SK-N-SH treated with all-trans-retinoic acid at 6 μM for 48 hours (cell line): ENCODE data around the gene SEC14L2.

Experiments used
- ATAC-seq: fragments of 200-7000 bp; cut with Tn5 transposase; 3 replicates; pipeline ENCODE4 v1.9.1; 2020; ENCODE audit warnings: mild to moderate bottlenecking, moderate library complexity
- ARNTL ChIP-seq: fragments of 450-650 bp; formaldehyde crosslinking; IDR thresholded peaks from 2 replicates; pipeline ENCODE4 v1.5.0; 2020; ENCODE audit warnings: low read depth, mild to moderate bottlenecking, moderate library complexity, borderline replicate concordance
- BACH2 ChIP-seq: fragments of 250-450 bp; sonication (Bioruptor Pico); IDR thresholded peaks from 2 replicates; pipeline ENCODE4 v1.9.0; 2021; ENCODE audit warnings: mild to moderate bottlenecking, borderline replicate concordance
- GLIS3 ChIP-seq: fragments of 250-450 bp; sonication (Bioruptor Pico); IDR thresholded peaks from 2 replicates; pipeline ENCODE4 v1.5.0; 2020; ENCODE audit warnings: mild to moderate bottlenecking, moderate library complexity
- ISL1 ChIP-seq: fragments of 250-450 bp; sonication (Bioruptor Pico); IDR thresholded peaks from 2 replicates; pipeline ENCODE4 v2.1.2; 2022; ENCODE audit warnings: mild to moderate bottlenecking, moderate library complexity
- OSR1 ChIP-seq: fragments of 250-450 bp; sonication (Bioruptor Pico); IDR thresholded peaks from 2 replicates; pipeline ENCODE4 v1.8.0; 2022; ENCODE audit warnings: moderate library complexity, mild to moderate bottlenecking, inconsistent platforms
- PPARA ChIP-seq: fragments of 250-450 bp; sonication (Bioruptor Pico); IDR thresholded peaks from 2 replicates; pipeline ENCODE4 v1.5.0; 2020; ENCODE audit warnings: mild to moderate bottlenecking, borderline replicate concordance
- SNAI2 ChIP-seq: fragments of 250-450 bp; sonication (Bioruptor Pico); IDR thresholded peaks from 2 replicates; pipeline ENCODE4 v1.5.0; 2020; ENCODE audit warnings: mild to moderate bottlenecking, moderate library complexity
- TCF4 ChIP-seq: fragments of 250-450 bp; sonication (Bioruptor Pico); IDR thresholded peaks from 2 replicates; pipeline ENCODE4 v1.8.0; 2021; ENCODE audit warnings: mild to moderate bottlenecking, moderate library complexity, borderline replicate concordance
- TOX ChIP-seq: fragments of 250-450 bp; sonication (Bioruptor Pico); IDR thresholded peaks from 2 replicates; pipeline ENCODE4 v1.8.0; 2021; ENCODE audit warnings: mild to moderate bottlenecking, moderate library complexity, borderline replicate concordance
- ZC3H10 ChIP-seq: fragments of 250-450 bp; sonication (Bioruptor Pico); IDR thresholded peaks from 2 replicates; pipeline ENCODE4 v1.5.1; 2021; ENCODE audit warnings: mild to moderate bottlenecking, moderate library complexity
- ZFP3 ChIP-seq: fragments of 250-450 bp; sonication (Bioruptor Pico); IDR thresholded peaks from 2 replicates; pipeline ENCODE4 v1.5.0; 2020; ENCODE audit warnings: mild to moderate bottlenecking, moderate library complexity
- ZFP30 ChIP-seq: fragments of 450-650 bp; formaldehyde crosslinking; IDR thresholded peaks from 2 replicates; pipeline ENCODE4 v1.5.0; 2022; ENCODE audit warnings: mild to moderate bottlenecking, moderate library complexity
- ZNF565 ChIP-seq: fragments of 450-650 bp; formaldehyde crosslinking; conservative IDR thresholded peaks from 2 replicates; pipeline ENCODE4 v1.5.0; 2020; ENCODE audit warnings: low read depth, mild to moderate bottlenecking, moderate library complexity
- ZNF70 ChIP-seq: fragments of 450-650 bp; formaldehyde crosslinking; IDR thresholded peaks from 2 replicates; pipeline ENCODE4 v1.5.0; 2020; ENCODE audit warnings: mild to moderate bottlenecking, moderate library complexity
- ZNF8 ChIP-seq: fragments of 450-650 bp; formaldehyde crosslinking; IDR thresholded peaks from 2 replicates; pipeline ENCODE4 v1.5.0; 2020; ENCODE audit warnings: mild to moderate bottlenecking, moderate library complexity
- TF ChIP-seq, protein P1 (sequence below): fragments of 250-450 bp; sonication (Bioruptor Pico); IDR thresholded peaks from 2 replicates; pipeline ENCODE4 v1.5.0; 2020; ENCODE audit warnings: mild to moderate bottlenecking, moderate library complexity
- TF ChIP-seq, protein P2 (sequence below): fragments of 250-450 bp; sonication (Bioruptor Pico); IDR thresholded peaks from 2 replicates; pipeline ENCODE4 v1.8.0; 2021; ENCODE audit warnings: low read depth, mild to moderate bottlenecking, moderate library complexity, borderline replicate concordance
- TF ChIP-seq, protein P3 (sequence below): fragments of 250-450 bp; sonication (Bioruptor Pico); IDR thresholded peaks from 2 replicates; pipeline ENCODE4 v1.8.0; 2020; ENCODE audit warnings: mild to moderate bottlenecking, moderate library complexity, borderline replicate concordance
- TF ChIP-seq, protein P4 (sequence below): fragments of 250-450 bp; sonication (Bioruptor Pico); IDR thresholded peaks from 2 replicates; pipeline ENCODE4 v1.5.1; 2020; ENCODE audit warnings: low read depth, mild to moderate bottlenecking, moderate library complexity
- TF ChIP-seq, protein P5 (sequence below): fragments of 250-450 bp; sonication (Bioruptor Pico); IDR thresholded peaks from 2 replicates; pipeline ENCODE4 v1.5.1; 2021; ENCODE audit warnings: mild to moderate bottlenecking, moderate library complexity

The SEC14L2 gene

DNA sequence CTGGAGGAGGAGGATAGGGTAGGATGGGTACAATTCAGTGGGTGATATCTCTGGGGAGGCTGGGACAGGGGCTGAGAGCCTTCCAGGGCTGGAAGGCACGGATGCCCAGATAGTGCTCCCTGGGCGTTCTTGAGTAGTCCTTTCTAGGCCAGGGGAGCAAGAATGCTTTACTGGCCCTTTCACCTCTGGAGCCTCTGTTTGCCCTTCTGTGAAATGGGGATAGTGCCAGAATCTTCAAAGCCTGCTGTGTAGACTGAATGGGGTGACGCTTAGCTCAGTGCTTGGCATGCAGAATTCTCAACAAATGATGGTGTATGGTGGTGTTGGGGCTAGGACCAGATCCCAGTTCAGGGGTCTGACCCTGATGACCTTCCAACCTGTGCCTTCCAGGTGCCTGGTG lies 36.4 kb downstream of the SEC14L2 start (continued):
- no peak for TF ChIP-seq ZC3H10 (CRISPR knock-in tag)
- TF ChIP-seq BACH2 (CRISPR knock-in tag) = no peak
- no peak for TF ChIP-seq ZFP3 (CRISPR knock-in tag)

DNA sequence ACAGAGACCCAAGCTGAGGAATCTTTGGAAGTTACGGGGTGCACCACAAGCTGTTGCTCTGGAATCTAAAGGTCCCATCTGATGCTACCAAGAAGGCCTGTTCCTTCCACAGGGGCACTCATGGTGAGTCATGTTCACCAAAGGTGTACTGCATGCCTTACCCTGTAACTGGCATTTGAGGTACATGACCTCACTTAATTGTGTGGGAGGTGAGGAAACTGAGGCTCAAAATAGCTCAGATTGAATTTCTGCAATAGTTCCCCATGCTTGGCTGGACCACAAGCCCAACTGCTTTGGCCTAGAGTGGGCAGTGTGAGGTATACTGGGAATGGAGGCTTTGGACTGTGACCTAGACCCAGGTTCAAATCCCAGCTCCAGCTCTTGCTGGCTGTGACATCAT lies 37.0 kb downstream of the SEC14L2 start:
- no peak for ATAC-seq
- TF ChIP-seq, protein P1, sequence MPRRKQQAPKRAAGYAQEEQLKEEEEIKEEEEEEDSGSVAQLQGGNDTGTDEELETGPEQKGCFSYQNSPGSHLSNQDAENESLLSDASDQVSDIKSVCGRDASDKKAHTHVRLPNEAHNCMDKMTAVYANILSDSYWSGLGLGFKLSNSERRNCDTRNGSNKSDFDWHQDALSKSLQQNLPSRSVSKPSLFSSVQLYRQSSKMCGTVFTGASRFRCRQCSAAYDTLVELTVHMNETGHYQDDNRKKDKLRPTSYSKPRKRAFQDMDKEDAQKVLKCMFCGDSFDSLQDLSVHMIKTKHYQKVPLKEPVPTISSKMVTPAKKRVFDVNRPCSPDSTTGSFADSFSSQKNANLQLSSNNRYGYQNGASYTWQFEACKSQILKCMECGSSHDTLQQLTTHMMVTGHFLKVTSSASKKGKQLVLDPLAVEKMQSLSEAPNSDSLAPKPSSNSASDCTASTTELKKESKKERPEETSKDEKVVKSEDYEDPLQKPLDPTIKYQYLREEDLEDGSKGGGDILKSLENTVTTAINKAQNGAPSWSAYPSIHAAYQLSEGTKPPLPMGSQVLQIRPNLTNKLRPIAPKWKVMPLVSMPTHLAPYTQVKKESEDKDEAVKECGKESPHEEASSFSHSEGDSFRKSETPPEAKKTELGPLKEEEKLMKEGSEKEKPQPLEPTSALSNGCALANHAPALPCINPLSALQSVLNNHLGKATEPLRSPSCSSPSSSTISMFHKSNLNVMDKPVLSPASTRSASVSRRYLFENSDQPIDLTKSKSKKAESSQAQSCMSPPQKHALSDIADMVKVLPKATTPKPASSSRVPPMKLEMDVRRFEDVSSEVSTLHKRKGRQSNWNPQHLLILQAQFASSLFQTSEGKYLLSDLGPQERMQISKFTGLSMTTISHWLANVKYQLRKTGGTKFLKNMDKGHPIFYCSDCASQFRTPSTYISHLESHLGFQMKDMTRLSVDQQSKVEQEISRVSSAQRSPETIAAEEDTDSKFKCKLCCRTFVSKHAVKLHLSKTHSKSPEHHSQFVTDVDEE (CRISPR knock-in tag) = no peak
- TF ChIP-seq, all 23 proteins: peak for 0

DNA sequence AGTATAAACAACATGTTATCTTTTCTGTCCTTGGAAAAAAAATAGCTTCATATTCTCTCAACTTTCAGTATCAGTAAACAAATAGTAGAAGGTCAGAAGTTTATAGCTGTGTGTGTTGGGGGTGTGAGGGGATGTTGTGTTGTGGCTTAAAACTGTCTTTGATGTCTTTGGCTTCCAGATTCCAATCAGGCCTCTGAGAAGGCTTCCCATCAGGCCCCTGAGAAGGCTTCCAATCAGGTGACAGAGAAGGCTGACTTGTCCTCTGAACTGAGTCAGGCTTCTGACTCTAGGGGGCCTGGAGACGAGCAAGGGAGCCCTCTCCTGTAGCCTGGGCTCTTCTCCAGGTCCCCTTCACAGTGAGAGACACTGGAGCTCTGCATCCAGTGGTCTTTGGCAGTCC lies 38.0 kb downstream of the SEC14L2 start:
- TF ChIP-seq, protein P2, sequence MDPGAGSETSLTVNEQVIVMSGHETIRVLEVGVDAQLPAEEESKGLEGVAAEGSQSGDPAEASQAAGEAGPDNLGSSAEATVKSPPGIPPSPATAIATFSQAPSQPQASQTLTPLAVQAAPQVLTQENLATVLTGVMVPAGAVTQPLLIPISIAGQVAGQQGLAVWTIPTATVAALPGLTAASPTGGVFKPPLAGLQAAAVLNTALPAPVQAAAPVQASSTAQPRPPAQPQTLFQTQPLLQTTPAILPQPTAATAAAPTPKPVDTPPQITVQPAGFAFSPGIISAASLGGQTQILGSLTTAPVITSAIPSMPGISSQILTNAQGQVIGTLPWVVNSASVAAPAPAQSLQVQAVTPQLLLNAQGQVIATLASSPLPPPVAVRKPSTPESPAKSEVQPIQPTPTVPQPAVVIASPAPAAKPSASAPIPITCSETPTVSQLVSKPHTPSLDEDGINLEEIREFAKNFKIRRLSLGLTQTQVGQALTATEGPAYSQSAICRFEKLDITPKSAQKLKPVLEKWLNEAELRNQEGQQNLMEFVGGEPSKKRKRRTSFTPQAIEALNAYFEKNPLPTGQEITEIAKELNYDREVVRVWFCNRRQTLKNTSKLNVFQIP (CRISPR knock-in tag) = no peak
- TF ChIP-seq ZNF565 (CRISPR knock-in tag) = no peak
- no peak for TF ChIP-seq TOX (CRISPR knock-in tag)
- TF ChIP-seq, protein P3, sequence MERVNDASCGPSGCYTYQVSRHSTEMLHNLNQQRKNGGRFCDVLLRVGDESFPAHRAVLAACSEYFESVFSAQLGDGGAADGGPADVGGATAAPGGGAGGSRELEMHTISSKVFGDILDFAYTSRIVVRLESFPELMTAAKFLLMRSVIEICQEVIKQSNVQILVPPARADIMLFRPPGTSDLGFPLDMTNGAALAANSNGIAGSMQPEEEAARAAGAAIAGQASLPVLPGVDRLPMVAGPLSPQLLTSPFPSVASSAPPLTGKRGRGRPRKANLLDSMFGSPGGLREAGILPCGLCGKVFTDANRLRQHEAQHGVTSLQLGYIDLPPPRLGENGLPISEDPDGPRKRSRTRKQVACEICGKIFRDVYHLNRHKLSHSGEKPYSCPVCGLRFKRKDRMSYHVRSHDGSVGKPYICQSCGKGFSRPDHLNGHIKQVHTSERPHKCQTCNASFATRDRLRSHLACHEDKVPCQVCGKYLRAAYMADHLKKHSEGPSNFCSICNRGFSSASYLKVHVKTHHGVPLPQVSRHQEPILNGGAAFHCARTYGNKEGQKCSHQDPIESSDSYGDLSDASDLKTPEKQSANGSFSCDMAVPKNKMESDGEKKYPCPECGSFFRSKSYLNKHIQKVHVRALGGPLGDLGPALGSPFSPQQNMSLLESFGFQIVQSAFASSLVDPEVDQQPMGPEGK (CRISPR knock-in tag) = no peak
- TF ChIP-seq ZFP3 (CRISPR knock-in tag) = no peak
- no peak for TF ChIP-seq SNAI2 (CRISPR knock-in tag)
- TF ChIP-seq ZNF8 (CRISPR knock-in tag) = no peak
- TF ChIP-seq, protein P4, sequence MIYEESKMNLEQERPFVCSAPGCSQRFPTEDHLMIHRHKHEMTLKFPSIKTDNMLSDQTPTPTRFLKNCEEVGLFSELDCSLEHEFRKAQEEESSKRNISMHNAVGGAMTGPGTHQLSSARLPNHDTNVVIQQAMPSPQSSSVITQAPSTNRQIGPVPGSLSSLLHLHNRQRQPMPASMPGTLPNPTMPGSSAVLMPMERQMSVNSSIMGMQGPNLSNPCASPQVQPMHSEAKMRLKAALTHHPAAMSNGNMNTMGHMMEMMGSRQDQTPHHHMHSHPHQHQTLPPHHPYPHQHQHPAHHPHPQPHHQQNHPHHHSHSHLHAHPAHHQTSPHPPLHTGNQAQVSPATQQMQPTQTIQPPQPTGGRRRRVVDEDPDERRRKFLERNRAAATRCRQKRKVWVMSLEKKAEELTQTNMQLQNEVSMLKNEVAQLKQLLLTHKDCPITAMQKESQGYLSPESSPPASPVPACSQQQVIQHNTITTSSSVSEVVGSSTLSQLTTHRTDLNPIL (CRISPR knock-in tag) = no peak
- TF ChIP-seq, protein P5, sequence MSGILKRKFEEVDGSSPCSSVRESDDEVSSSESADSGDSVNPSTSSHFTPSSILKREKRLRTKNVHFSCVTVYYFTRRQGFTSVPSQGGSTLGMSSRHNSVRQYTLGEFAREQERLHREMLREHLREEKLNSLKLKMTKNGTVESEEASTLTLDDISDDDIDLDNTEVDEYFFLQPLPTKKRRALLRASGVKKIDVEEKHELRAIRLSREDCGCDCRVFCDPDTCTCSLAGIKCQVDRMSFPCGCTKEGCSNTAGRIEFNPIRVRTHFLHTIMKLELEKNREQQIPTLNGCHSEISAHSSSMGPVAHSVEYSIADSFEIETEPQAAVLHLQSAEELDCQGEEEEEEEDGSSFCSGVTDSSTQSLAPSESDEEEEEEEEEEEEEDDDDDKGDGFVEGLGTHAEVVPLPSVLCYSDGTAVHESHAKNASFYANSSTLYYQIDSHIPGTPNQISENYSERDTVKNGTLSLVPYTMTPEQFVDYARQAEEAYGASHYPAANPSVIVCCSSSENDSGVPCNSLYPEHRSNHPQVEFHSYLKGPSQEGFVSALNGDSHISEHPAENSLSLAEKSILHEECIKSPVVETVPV (CRISPR knock-in tag) = no peak
- TF ChIP-seq ISL1 (CRISPR knock-in tag) = no peak
- no peak for TF ChIP-seq OSR1 (CRISPR knock-in tag)
- no peak for TF ChIP-seq ARNTL (CRISPR knock-in tag)
- TF ChIP-seq BACH2 (CRISPR knock-in tag) = no peak
- no peak for TF ChIP-seq GLIS3 (CRISPR knock-in tag)
- TF ChIP-seq, protein P1 (CRISPR knock-in tag) = no peak
- no peak for TF ChIP-seq ZFP30 (CRISPR knock-in tag)
- TF ChIP-seq ZC3H10 (CRISPR knock-in tag) = no peak
- TF ChIP-seq ZNF70 = no peak
- no peak for TF ChIP-seq TCF4 (CRISPR knock-in tag)
- no peak for TF ChIP-seq PPARA (CRISPR knock-in tag)
- ATAC-seq = no peak
